H1 (cell line): Measurements from ENCODE around the gene SMARCA2. TPM values are rescaled to one million over a fixed set of nuclear protein-coding genes. Genes with fewer than 3 reads are reported as not detected.

Source experiments
- CHD2 ChIP-seq: IDR thresholded peaks from 2 replicates; pipeline ENCODE4 v1.6.1; 2012; ENCODE audit warnings: low read length, improper control_type of control experiment
- CHD7 ChIP-seq: fragments of 300-600 bp; sonication (generic); IDR thresholded peaks from 2 replicates; pipeline ENCODE4 v1.7.1; 2012; ENCODE audit warnings: low read length, moderate library complexity, mild to moderate bottlenecking, inconsistent platforms; ENCODE audit not compliant: insufficient replicate concordance
- EZH2 ChIP-seq: fragments of 200-600 bp; sonication (generic); IDR thresholded peaks from 2 replicates; pipeline ENCODE4 v1.7.1; 2012; ENCODE audit warnings: low read depth, mild to moderate bottlenecking, moderate library complexity, low read length, inconsistent platforms; ENCODE audit not compliant: severe bottlenecking
- HDAC2 ChIP-seq, 2 experiments: fragments of 300-600 bp in 1 of 2; sonication (generic) in 1 of 2; IDR thresholded peaks; 2 replicates each; pipeline ENCODE4 v1.6.1; 2011 to 2012; ENCODE audit warnings: low read depth in 2 of 2, low read length in 2 of 2, mild to moderate bottlenecking in 2 of 2, moderate library complexity in 2 of 2, borderline replicate concordance in 1 of 2, inconsistent platforms in 1 of 2
- KDM1A ChIP-seq: fragments of 200-600, 300-600 bp; sonication (generic); IDR thresholded peaks from 2 replicates; pipeline ENCODE4 v1.7.1; 2016; ENCODE audit warnings: mild to moderate bottlenecking, low read length, borderline replicate concordance
- SP2 ChIP-seq: IDR thresholded peaks from 2 replicates; pipeline ENCODE4 v1.6.1; 2012; ENCODE audit warnings: mild to moderate bottlenecking, low read length, inconsistent platforms
- polyA plus RNA-seq, 7 experiments: library from polyadenylated mRNA; depleted of rRNA in 3 of 7; stranded (reverse) in 5 of 7; unstranded in 2 of 7; fragments of >200 nt in 5 of 7; fragments of 200-250 nt in 2 of 7; gene quantifications; 1 replicate in 5 of 7; 2 replicates in 1 of 7; 4 replicates in 1 of 7; pipeline versions ENCODE4 v1.2.1 to v1.2.3, GENCODE V29; 2011 to 2013; ENCODE audit warnings: missing spikeins in 2 of 7, mixed read lengths in 2 of 7
- total RNA-seq: library from RNA; stranded (reverse); fragmentation: NEBNext Ultra II Directional; extraction: Animal tissue kit (Norgen Biotek cat#: 25700); gene quantifications from 2 replicates; pipeline ENCODE4 v1.2.1, GENCODE V29; 2021

SMARCA2 gene
- total and polyA plus RNA-seq, 2 of the 8 experiments (the other 6 are each of a cell fraction or from before 2014, with no cell fraction given) = 6.3 to 21.7 TPM

GRCh38 chr9:2178034-2178734 is 163.0 kb downstream of the SMARCA2 start (continued):
- TF ChIP-seq CHD7 (no peak), HDAC2 (IDR thresholded peaks at IDR 0.05; ENCODE audit: borderline replicate concordance in 1 of 2, low read depth in 2 of 2, low read length in 2 of 2) (no peak), KDM1A (no peak), EZH2 (no peak), CHD2 (no peak), SP2 (no peak)
- TF ChIP-seq, all 59 proteins: peak for 0
